BLaER1 treated with 17β-estradiol and CSF1 and Interleukin-3, amounts not matched to agents 10 nM and 100 nM (cell line): ENCODE data around the gene SLAMF6.
"Not testable (repeated sequence)": the region's sequence is repeated elsewhere in the genome, so short reads cannot be mapped to it uniquely, and the experiment has no call there.

ENCODE experiments used
- H3K27ac ChIP-seq, 11 experiments: shearing (Covaris generic); formaldehyde crosslinking; 2 replicates each; pipeline ENCODE4 v1.8.1; 2022
- H3K27me3 ChIP-seq, 11 experiments: shearing (Covaris generic); formaldehyde crosslinking; 2 replicates each; pipeline ENCODE4 v1.8.1; 2022
- H3K36me3 ChIP-seq, 11 experiments: shearing (Covaris generic); formaldehyde crosslinking; 2 replicates each; pipeline ENCODE4 v1.8.1; 2022
- H3K4me1 ChIP-seq, 10 experiments: shearing (Covaris generic); formaldehyde crosslinking; 2 replicates each; pipeline ENCODE4 v1.8.1; 2022
- H3K4me2 ChIP-seq, 11 experiments: shearing (Covaris generic); formaldehyde crosslinking; 2 replicates each; pipeline ENCODE4 v1.8.1; 2022
- H3K4me3 ChIP-seq, 10 experiments: shearing (Covaris generic); formaldehyde crosslinking; 2 replicates each; pipeline ENCODE4 v1.8.1; 2022
- H3K9ac ChIP-seq, 11 experiments: shearing (Covaris generic); formaldehyde crosslinking; 2 replicates each; pipeline ENCODE4 v1.8.1; 2022
- H3K9me3 ChIP-seq, 11 experiments: shearing (Covaris generic); formaldehyde crosslinking; replicated peaks in 1 of 11; 2 replicates each; pipeline ENCODE4 v1.8.1; 2022
- H4K20me1 ChIP-seq, 11 experiments: shearing (Covaris generic); formaldehyde crosslinking; 2 replicates each; pipeline ENCODE4 v1.8.1; 2022
- Cebpa-rat ChIP-seq, 11 experiments: shearing (Covaris generic); IDR thresholded peaks; 2 replicates each; pipeline ENCODE4 v1.8.1; 2022

The SLAMF6 gene

GRCh38 chr1:160560806-160561205 is 37.8 kb upstream of the SLAMF6 start:
- H3K27me3 ChIP-seq: no peaks in the 10 kb centered on the region
- H3K4me3 ChIP-seq: no peak overlapping the region
- no peak for TF ChIP-seq Cebpa-rat (IDR thresholded peaks at IDR 0.05)
- peaks cover 0 to 22% (median 0%) of the 10 kb centered on the region in 11 experiments; a peak in 6 of 22 replicates for H3K36me3 ChIP-seq
- peaks cover 15 to 26% (median 17%) of the 10 kb centered on the region in 10 experiments for H3K4me1 ChIP-seq
- no peak overlapping the region for H3K4me2 ChIP-seq
- H3K27ac ChIP-seq: no peak overlapping the region
- no peaks in the 10 kb centered on the region for H4K20me1 ChIP-seq
- H3K9ac ChIP-seq: no peak overlapping the region
- H3K9me3 ChIP-seq: peaks cover 57 to 78% (median 64%) of the 10 kb centered on the region in 11 experiments

GRCh38 chr1:160560045-160560705 is 37.1 kb upstream of the SLAMF6 start:
- Histone ChIP-seq H3K4me1 (peaks cover 8 to 20% (median 11%) of the 10 kb centered on the region in 10 experiments), H3K36me3 (peaks cover 0 to 25% (median 0%) of the 10 kb centered on the region in 11 experiments; a peak in 6 of 22 replicates), H3K27me3 (no peaks in the 10 kb centered on the region), H4K20me1 (no peaks in the 10 kb centered on the region), H3K9ac (no peak overlapping the region), H3K4me3 (no peak overlapping the region), H3K27ac (no peak overlapping the region), H3K4me2 (peak overlapping the region in 1 of 11 experiments; percentile 18; a peak in 1 of 22 replicates), H3K9me3 (peaks cover 57 to 78% (median 64%) of the 10 kb centered on the region in 11 experiments)
- TF ChIP-seq Cebpa-rat (IDR thresholded peaks at IDR 0.05): no peak

GRCh38 chr1:160559437-160559836 is 36.4 kb upstream of the SLAMF6 start:
- H3K4me1 ChIP-seq: peaks cover under 1 to 12% (median 3%) of the 10 kb centered on the region in 10 experiments
- not testable (repeated sequence) for H4K20me1 ChIP-seq, H3K4me3 ChIP-seq, H3K9ac ChIP-seq, H3K27ac ChIP-seq, H3K27me3 ChIP-seq
- peaks cover 57 to 76% (median 64%) of the 10 kb centered on the region in 11 experiments for H3K9me3 ChIP-seq
- peaks cover 0 to 25% (median 0%) of the 10 kb centered on the region in 11 experiments; a peak in 6 of 22 replicates for H3K36me3 ChIP-seq
- H3K4me2 ChIP-seq: peak overlapping the region in 1 of 11 experiments; percentile 18; a peak in 1 of 22 replicates

DNA sequence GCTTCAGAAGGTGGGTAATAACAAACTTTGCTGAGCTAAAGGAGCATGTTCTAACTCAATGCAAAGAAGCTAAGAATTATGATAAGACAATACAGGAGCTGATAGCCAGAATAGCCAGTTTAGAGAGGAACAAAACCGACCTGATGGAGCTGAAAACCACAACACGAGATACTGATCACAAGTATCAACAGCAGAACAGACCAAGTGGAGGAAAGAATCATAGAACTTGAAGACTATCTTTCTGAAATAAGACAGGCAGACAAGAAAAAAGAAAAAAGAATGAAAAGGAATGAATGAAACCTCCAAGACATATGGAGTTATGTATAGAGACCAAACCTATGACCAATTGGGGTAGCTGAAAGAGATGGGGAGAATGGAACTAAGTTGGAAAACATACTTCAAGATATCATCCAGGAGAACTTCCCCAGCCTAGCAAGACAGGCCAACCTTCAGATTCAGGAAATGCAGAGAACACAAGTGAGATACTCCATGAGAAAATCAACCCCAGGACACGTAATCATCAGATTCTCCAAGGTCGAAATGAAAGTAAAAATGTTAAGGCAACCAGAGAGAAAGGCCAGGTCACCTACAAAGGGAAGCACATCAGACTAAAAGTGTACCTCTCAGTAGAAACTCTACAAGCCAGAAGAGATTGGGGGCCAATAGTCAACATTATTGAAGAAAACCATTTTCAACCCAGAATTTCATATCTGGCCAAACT is 35.8 kb upstream of the SLAMF6 start:
- Histone ChIP-seq H3K4me2 (peak overlapping the region in 4 of 11 experiments; percentile 6 to 18 (median 8); a peak in 3 of 22 replicates), H3K4me3 (no peak overlapping the region; a peak in 1 of 20 replicates), H4K20me1 (no peaks in the 10 kb centered on the region), H3K4me1 (peaks cover 0 to 14% (median 4%) of the 10 kb centered on the region in 10 experiments; a peak in 12 of 20 replicates), H3K27ac (no peak overlapping the region), H3K9ac (no peak overlapping the region), H3K36me3 (peaks cover 0 to 26% (median 0%) of the 10 kb centered on the region in 11 experiments; a peak in 6 of 22 replicates), H3K9me3 (peaks cover 57 to 69% (median 60%) of the 10 kb centered on the region in 11 experiments), H3K27me3 (no peaks in the 10 kb centered on the region)
- no peak for TF ChIP-seq Cebpa-rat (IDR thresholded peaks at IDR 0.05)

DNA sequence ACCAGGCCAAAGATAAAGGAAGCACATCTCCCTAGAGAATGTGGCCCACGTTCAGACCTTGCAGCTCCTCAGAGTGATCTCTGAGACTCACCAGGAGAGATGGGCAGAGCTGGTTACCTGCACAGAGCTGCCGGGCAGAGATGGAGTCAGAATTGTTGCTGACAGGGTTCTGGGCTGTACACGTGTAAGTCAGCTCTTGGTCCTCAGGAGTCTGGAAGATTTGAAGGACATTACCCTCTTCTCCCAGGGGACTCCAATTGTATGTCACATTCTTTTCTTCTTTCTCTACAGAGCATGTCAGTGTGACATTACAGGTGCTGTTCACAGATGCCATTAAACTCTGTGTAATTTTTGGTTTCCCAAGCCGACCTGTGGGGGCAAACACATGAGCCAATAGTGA is 30.7 kb upstream of the SLAMF6 start:
- peak overlapping the region in 6 of 11 experiments; percentile 7 to 50 (median 40); a peak in 8 of 22 replicates for H3K4me2 ChIP-seq
- H3K36me3 ChIP-seq: peaks cover 0 to 45% (median 6%) of the 10 kb centered on the region in 11 experiments; a peak in 9 of 22 replicates
- H3K27ac ChIP-seq: no peak overlapping the region
- H3K9me3 ChIP-seq: peaks cover 9 to 34% (median 13%) of the 10 kb centered on the region in 11 experiments
- peaks cover 12 to 49% (median 33%) of the 10 kb centered on the region in 10 experiments for H3K4me1 ChIP-seq
- no peaks in the 10 kb centered on the region for H3K27me3 ChIP-seq
- H3K9ac ChIP-seq: no peak overlapping the region
- H3K4me3 ChIP-seq: no peak overlapping the region
- no peaks in the 10 kb centered on the region for H4K20me1 ChIP-seq
- no peak for TF ChIP-seq Cebpa-rat (IDR thresholded peaks at IDR 0.05)

DNA sequence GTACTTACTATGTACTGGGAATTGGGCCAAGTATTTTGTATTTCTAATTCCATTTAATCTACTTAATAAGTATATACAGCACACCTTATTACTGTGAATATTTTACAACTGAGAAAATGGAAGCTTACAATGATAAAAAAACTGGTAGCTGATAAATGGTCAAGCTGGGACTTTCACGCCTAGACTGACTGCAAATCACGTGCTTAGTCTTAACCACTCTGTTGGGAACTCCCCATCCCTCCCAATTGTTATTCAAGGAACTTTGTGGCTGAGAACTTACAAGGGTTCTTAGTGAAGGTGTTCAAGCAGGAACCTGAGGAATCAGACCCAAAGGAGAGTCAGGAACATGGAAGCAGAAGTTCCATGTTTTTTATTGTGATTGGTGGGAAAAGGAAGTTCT is 29.4 kb upstream of the SLAMF6 start:
- no peaks in the 10 kb centered on the region for H3K27me3 ChIP-seq
- no peak overlapping the region for H3K9ac ChIP-seq
- H3K9me3 ChIP-seq: peaks cover 0 to 21% (median 4%) of the 10 kb centered on the region in 11 experiments; a peak in 6 of 22 replicates
- H3K4me1 ChIP-seq: peaks cover 26 to 56% (median 47%) of the 10 kb centered on the region in 10 experiments
- H3K36me3 ChIP-seq: peaks cover 0 to 50% (median 5%) of the 10 kb centered on the region in 11 experiments; a peak in 8 of 22 replicates
- H4K20me1 ChIP-seq: no peaks in the 10 kb centered on the region
- no peak overlapping the region for H3K4me3 ChIP-seq
- no peak overlapping the region for H3K27ac ChIP-seq
- TF ChIP-seq Cebpa-rat (IDR thresholded peaks at IDR 0.05): no peak
- H3K4me2 ChIP-seq: no peak overlapping the region

DNA sequence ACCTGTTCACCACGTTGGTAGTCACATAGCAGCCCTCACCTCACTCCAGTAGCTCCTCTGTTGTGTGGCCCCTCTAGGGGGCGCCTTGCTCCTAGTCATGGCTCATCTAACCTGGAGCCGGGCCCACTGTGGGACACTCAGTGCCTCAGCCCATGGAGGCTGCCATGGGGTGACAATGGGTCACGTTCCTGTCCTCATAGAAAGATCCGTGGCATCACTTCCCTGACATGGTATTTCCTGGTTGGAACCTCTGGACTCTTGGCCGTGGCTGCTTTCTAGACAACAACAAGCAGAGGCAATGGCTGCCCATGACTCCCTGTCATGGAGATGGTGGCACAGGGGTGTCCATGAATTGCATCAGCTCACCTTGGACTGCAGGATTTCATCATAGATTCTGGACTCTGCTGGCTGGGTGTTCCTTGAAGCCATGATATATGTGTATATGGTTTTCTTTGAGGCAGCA is 27.5 kb upstream of the SLAMF6 start:
- Histone ChIP-seq H3K27ac (peak overlapping the region in 4 of 11 experiments; percentile 47 to 66 (median 59); a peak in 7 of 22 replicates), H3K27me3 (no peaks in the 10 kb centered on the region), H3K4me1 (peaks cover 44 to 73% (median 59%) of the 10 kb centered on the region in 10 experiments)

GRCh38 chr1:160549665-160550006 is 26.6 kb upstream of the SLAMF6 start:
- Histone ChIP-seq H3K9ac (peak overlapping the region in 4 of 11 experiments; percentile 16 to 55 (median 35); a peak in 5 of 22 replicates), H3K4me1 (peaks cover 52 to 81% (median 64%) of the 10 kb centered on the region in 10 experiments), H3K9me3 (peaks cover 0 to 15% (median 0%) of the 10 kb centered on the region in 11 experiments; a peak in 4 of 22 replicates), H3K27ac (peak overlapping the region in 4 of 11 experiments; percentile 47 to 66 (median 59); a peak in 8 of 22 replicates), H3K36me3 (peaks cover 0 to 42% (median 5%) of the 10 kb centered on the region in 11 experiments; a peak in 8 of 22 replicates), H3K4me3 (peak overlapping the region in 1 of 10 experiments; percentile 0; a peak in 1 of 20 replicates), H3K4me2 (peak overlapping the region; percentile 63 to 89 (median 76)), H3K27me3 (no peaks in the 10 kb centered on the region), H4K20me1 (no peaks in the 10 kb centered on the region)
- TF ChIP-seq Cebpa-rat (IDR thresholded peaks at IDR 0.05): no peak

More for the DNA sequence above, 27.5 kb upstream of the SLAMF6 start:
- peaks cover 0 to 43% (median 5%) of the 10 kb centered on the region in 11 experiments; a peak in 8 of 22 replicates for H3K36me3 ChIP-seq
- H3K9ac ChIP-seq: no peak overlapping the region
- H4K20me1 ChIP-seq: no peaks in the 10 kb centered on the region
- H3K9me3 ChIP-seq: peaks cover 0 to 15% (median 0%) of the 10 kb centered on the region in 11 experiments; a peak in 4 of 22 replicates
- TF ChIP-seq Cebpa-rat (IDR thresholded peaks at IDR 0.05): no peak
- peak overlapping the region in 10 of 11 experiments; percentile 32 to 89 (median 78); a peak in 17 of 22 replicates for H3K4me2 ChIP-seq
- H3K4me3 ChIP-seq: no peak overlapping the region
